Fibroblast of mammary gland (primary cell): ENCODE data around the gene EIF4E.
A peak's percentile ranks its signal among the peaks of the same experiment; 100 is the strongest.

Experiments used
- DNase-seq: peaks from one replicate; pipeline ENCODE4 v3.0.0-alpha.2; 2010; ENCODE audit warnings: low read depth
- H3K4me3 ChIP-seq: 2 replicates; pipeline ENCODE4 v1.5.1; 2011; ENCODE audit warnings: low read depth, mild to moderate bottlenecking, low read length, moderate library complexity; ENCODE audit not compliant: control insufficient read depth
- CTCF ChIP-seq: conservative IDR thresholded peaks from 2 replicates; pipeline ENCODE4 v1.5.1; 2011; ENCODE audit warnings: low read depth, low read length, inconsistent platforms; ENCODE audit not compliant: control insufficient read depth, insufficient read depth

The EIF4E gene, protein sequence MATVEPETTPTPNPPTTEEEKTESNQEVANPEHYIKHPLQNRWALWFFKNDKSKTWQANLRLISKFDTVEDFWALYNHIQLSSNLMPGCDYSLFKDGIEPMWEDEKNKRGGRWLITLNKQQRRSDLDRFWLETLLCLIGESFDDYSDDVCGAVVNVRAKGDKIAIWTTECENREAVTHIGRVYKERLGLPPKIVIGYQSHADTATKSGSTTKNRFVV

DNA sequence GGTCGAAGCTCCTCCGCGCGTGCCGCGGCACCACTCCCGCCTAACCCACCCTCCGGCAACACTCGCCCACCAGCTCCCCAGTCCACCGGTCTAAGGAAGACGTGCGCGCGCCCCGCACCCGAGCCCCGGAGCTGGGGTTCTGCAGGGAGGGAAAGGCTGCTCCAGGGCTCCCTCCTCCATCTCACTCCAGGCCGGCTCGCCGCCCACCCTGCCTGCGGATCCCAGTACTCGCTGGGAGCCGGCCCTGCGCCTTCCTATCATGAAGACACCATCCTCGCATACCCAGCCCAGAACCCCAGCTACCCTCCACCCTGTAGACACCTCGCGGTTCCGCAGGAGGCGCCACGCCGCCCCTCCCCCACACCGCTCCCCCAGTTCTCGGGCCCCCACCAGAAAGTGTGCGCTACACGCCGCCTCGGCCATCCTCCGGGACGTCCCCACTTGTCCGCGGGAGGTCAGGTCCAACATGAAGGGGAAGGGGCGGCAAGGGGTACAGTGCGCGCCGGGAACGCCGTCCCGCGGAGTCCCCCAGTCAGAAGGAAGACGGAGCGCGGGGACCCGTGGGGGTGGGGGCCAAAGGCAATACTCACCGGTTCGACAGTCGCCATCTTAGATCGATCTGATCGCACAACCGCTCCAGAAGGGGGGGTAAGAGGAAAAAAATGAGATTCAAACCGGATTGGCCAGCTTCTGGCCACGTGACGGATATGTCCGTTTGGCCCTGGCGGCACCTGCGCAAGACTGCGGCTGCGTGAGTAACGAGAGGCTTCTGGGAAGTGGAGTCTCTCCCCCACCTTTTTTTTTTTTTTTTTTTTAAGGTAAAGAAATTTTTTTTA lies at the start of gene EIF4E:
EIF4E (minus strand) TSS at position 629 of the 836 bp plus-strand sequence; CDS start at position 608, 21 bp downstream.
- TF ChIP-seq CTCF: peak; percentile 8
- peak; percentile 99 for DNase-seq
- peak within 1 kb of the TSS; percentile 91 for H3K4me3 ChIP-seq

- TF ChIP-seq CTCF: no peak
- no peak for DNase-seq
- H3K4me3 ChIP-seq: no peak overlapping the region
Observed at GRCh38 chr4:98977557-98977956, 48.6 kb upstream of the EIF4E start.

- no peak overlapping the region for H3K4me3 ChIP-seq
- no peak for TF ChIP-seq CTCF
- DNase-seq: peak; percentile 5
Observed at GRCh38 chr4:98976716-98977115, 47.8 kb upstream of the EIF4E start.

DNA sequence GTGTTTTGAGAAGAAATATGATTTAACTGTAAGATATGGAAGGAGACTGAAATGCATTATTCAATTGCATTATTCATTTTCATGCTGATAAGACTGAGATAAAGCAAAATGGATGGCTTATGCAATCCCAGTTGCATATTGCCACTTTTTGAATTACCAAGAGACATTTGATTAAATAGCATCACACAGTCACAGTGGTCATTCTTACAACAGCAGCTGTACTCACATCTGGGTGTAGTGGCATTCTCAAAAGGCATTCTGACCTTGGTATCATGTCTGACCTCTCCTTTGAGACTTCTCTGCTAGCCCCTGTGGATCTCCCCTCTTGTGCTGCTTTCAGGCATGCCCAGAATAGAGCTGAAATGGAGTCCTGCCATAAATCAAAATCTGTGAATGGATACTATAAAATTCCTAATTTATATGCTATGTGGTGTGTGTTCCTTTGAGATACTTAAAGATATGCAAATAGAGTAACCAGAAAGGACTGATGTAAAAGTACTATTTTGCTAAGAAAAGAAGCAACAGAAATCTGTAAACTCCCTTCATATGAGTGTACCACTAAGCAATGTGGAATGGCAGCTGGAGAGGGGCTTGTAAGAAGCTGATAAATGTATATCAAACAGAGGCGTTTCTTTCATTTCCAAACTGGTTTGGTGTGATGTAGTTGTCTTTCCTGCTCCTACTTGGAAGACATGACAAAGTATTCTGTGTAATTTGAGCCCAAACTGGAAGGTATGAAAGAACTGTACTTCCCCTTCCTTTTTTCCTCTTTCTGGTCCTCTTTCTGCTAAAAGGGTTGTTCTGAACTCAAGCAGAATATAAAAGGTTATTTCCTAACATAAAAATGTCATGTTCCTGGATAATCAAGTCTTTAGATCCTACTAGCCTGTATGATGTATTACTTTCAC lies 41.2 kb upstream of the EIF4E start:
- H3K4me3 ChIP-seq: no peak overlapping the region
- no peak for TF ChIP-seq CTCF
- no peak for DNase-seq

DNA sequence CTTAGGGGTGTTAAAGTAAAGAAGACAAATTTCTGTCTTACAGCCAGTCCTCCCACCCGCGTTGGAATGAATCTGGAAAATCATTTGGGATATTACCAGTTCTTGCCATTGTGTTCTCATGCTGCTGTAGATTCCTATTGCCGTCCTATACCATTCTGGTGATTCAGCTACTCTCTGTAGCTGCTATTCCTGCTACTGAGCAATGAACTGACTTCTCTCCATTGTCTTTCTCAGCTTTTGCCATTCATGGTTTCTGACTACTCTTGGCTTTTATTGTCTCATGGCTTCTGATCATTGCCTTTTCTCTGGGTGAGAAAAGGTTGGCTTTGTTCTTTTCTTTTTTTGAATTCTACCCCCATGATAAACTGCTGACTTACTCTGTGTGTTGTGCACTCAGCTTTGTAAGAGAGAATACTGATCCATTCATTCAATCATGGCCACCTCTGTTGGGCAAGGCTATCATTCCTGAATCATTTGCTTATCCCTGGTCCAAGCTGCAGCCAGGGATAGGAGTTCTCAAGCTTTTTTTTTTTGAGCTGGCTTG lies 38.9 kb upstream of the EIF4E start:
- no peak for DNase-seq
- H3K4me3 ChIP-seq: no peak overlapping the region
- TF ChIP-seq CTCF: no peak

DNA sequence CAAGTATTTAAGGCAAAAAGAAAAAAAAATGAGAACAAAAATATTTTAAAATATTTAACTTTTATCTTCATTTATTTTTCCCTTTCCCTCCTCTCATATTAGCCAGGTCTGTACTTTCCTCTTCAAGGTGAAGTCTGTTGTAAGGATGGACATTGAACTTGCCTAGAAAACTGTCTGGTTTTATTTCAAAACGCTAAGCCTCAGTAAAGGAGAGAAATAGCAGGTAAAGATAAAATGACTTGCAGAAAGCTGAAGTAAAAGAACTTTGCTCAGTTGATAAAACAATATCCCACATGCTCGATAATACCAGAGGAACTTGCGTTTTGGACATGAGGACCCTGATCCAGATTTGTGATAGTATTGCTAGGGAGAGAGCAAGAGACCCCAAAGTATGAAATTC lies 38.0 kb upstream of the EIF4E start:
- DNase-seq: no peak
- no peak overlapping the region for H3K4me3 ChIP-seq
- no peak for TF ChIP-seq CTCF
